Endothelial cell of umbilical vein (primary cell): ENCODE data around the gene SKI. TPM values are rescaled to one million over a fixed set of nuclear protein-coding genes. Genes with fewer than 3 reads are reported as not detected.

Experiments
- BruUV-seq: library from RNA; stranded (reverse); fragments of 400-500 nt; replicated peaks from 2 replicates; lab custom pipeline; 2021; lab: Mats Ljungman, UMichigan
- CTCF ChIA-PET: fragments of 300-600, 350-600 bp; sonication (Branson Sonifier 250); formaldehyde crosslinking; loops from one replicate; lab custom pipeline; 2021; ENCODE audit warnings: antibody characterized with exemption, inconsistent platforms; lab: Charles Lee
- POLR2A ChIA-PET: fragments of 300-600, 350-600 bp; sonication (Branson Sonifier 250); formaldehyde crosslinking; loops from one replicate; lab custom pipeline; 2021; ENCODE audit warnings: antibody characterized with exemption, inconsistent platforms; lab: Charles Lee
- DNase-seq: peaks from one replicate; pipeline ENCODE4 v3.0.0-alpha.2; 2011; ENCODE audit warnings: low read depth, low spot score
- FAIRE-seq: peaks from 2 replicates; lab custom pipeline; 2011; peaks lifted over from hg19 to GRCh38; lab: Jason Lieb, UNC
- H2AFZ ChIP-seq: 2 replicates; pipeline ENCODE4 v1.6.0; 2012; ENCODE audit warnings: low read depth, low read length, control low read depth, inconsistent platforms
- H3K27ac ChIP-seq: 2 replicates; pipeline ENCODE4 v1.5.1; 2011; ENCODE audit warnings: low read depth, mild to moderate bottlenecking, control low read depth, low read length, moderate library complexity; ENCODE audit not compliant: insufficient read depth
- H3K27me3 ChIP-seq, 2 experiments: 2 replicates each; pipeline versions ENCODE4 v1.6.0 to v1.6.1; 2011; ENCODE audit warnings: low read length in 2 of 2, mixed read lengths in 1 of 2; ENCODE audit not compliant: control insufficient read depth in 2 of 2, insufficient read depth in 2 of 2
- H3K36me3 ChIP-seq, 2 experiments: 2 replicates in 1 of 2; 3 replicates in 1 of 2; pipeline ENCODE4 v1.5.1; 2011; ENCODE audit warnings: low read length in 2 of 2, mild to moderate bottlenecking in 1 of 2, moderate library complexity in 1 of 2; ENCODE audit not compliant: control insufficient read depth in 2 of 2, insufficient read depth in 2 of 2; ENCODE audit errors: extremely low read depth in 1 of 2
- H3K4me1 ChIP-seq: 3 replicates; pipeline ENCODE4 v1.5.1; 2011; ENCODE audit warnings: mild to moderate bottlenecking, low read length; ENCODE audit not compliant: control insufficient read depth, insufficient read depth; ENCODE audit errors: extremely low read depth
- H3K4me2 ChIP-seq: 2 replicates; pipeline ENCODE4 v1.6.1; 2011; ENCODE audit warnings: low read length, control low read depth, mixed read lengths; ENCODE audit not compliant: insufficient read depth
- H3K4me3 ChIP-seq, 3 experiments: fragments of 200-600 bp in 1 of 3; sonication (generic), shearing (Covaris generic) in 1 of 3; replicated peaks in 1 of 3; 2 replicates each; pipeline ENCODE4 v1.5.1; 2011 to 2016; ENCODE audit warnings: control low read depth in 3 of 3, low read length in 3 of 3, mild to moderate bottlenecking in 2 of 3, inconsistent platforms in 1 of 3, low read depth in 1 of 3, moderate library complexity in 1 of 3; ENCODE audit not compliant: insufficient read depth in 1 of 3
- H3K79me2 ChIP-seq: 2 replicates; pipeline ENCODE4 v1.6.0; 2012; ENCODE audit warnings: low read length, inconsistent platforms; ENCODE audit not compliant: control insufficient read depth, insufficient read depth
- H3K9ac ChIP-seq: replicated peaks from 2 replicates; pipeline ENCODE3; 2011; ENCODE audit warnings: low read length, control low read depth; ENCODE audit not compliant: insufficient read depth; ENCODE audit errors: extremely low read depth
- H3K9me1 ChIP-seq: replicated peaks from 3 replicates; pipeline ENCODE4 v1.6.0; 2011; ENCODE audit warnings: mild to moderate bottlenecking, low read length; ENCODE audit not compliant: control insufficient read depth, insufficient read depth; ENCODE audit errors: extremely low read depth
- H3K9me3 ChIP-seq: replicated peaks from 2 replicates; pipeline ENCODE4 v1.5.1; 2012; ENCODE audit warnings: low read length, inconsistent platforms; ENCODE audit not compliant: control insufficient read depth, insufficient read depth
- H4K20me1 ChIP-seq: replicated peaks from 2 replicates; pipeline ENCODE3; 2011; ENCODE audit warnings: mild to moderate bottlenecking, low read length; ENCODE audit not compliant: control insufficient read depth, insufficient read depth; ENCODE audit errors: extremely low read depth
- CTCF ChIP-seq, 2 donors: IDR thresholded peaks; 1 replicate in 1 of 2; 2 replicates in 1 of 2; pipeline ENCODE4 v1.5.1; 2011; ENCODE audit warnings: low read length in 2 of 2, mild to moderate bottlenecking in 2 of 2, moderate library complexity in 2 of 2, control low read depth in 1 of 2, inconsistent platforms in 1 of 2, low read depth in 1 of 2; ENCODE audit not compliant: insufficient read depth in 1 of 2; ENCODE audit errors: extremely low read depth in 1 of 2
- JUN ChIP-seq: IDR thresholded peaks from 2 replicates; pipeline ENCODE4 v1.6.1; 2011; ENCODE audit warnings: borderline replicate concordance, low read depth; ENCODE audit not compliant: insufficient read length, insufficient read depth
- MAX ChIP-seq: IDR thresholded peaks from 2 replicates; pipeline ENCODE4 v1.6.1; 2011; ENCODE audit not compliant: insufficient read depth, insufficient read length
- MYC ChIP-seq: IDR thresholded peaks from one replicate; pipeline ENCODE4 v1.6.1; 2011; ENCODE audit warnings: mild to moderate bottlenecking, low read depth, low read length
- POLR2AphosphoS5 ChIP-seq: IDR thresholded peaks from 2 replicates; pipeline ENCODE4 v1.6.1; 2012; ENCODE audit warnings: low read depth, mild to moderate bottlenecking, control low read depth, low read length, moderate library complexity; ENCODE audit not compliant: insufficient read depth
- dilution Hi-C: fragments of 300-500 bp; cut with MboI; formaldehyde crosslinking; loops from one replicate; pipeline ENCODE4 v1.15.0; 2019; ENCODE audit warnings: low sequenced_read_pairs; ENCODE audit not compliant: extremely low pct_ligation_motif_present
- intact Hi-C: fragments of 100-400 bp; cut with micrococcal nuclease; formaldehyde crosslinking; loops from one replicate; pipeline ENCODE4 v1.10.0; 2022
- polyA plus RNA-seq, 4 experiments: library from polyadenylated mRNA; depleted of rRNA in 3 of 4; stranded (reverse) in 3 of 4; unstranded in 1 of 4; fragments of >200 nt; gene quantifications; 2 replicates each; pipeline versions ENCODE4 v1.2.1 to v1.2.3, GENCODE V29; 2011 to 2012; ENCODE audit warnings: missing spikeins in 1 of 4
- total RNA-seq: library from RNA; stranded (reverse); gene quantifications from 2 replicates; pipeline ENCODE4 v1.2.3, GENCODE V29; 2021

Gene SKI
- total and polyA plus RNA-seq, 2 donors (not counting 3 experiments of a cell fraction or from before 2014, with no cell fraction given): 11.6 to 80.3 TPM

- Histone ChIP-seq H3K4me2 (no peak overlapping the region), H3K9me1 (no peaks in the 10 kb centered on the region), H3K9me3 (no peaks in the 10 kb centered on the region), H3K4me1 (no peaks in the 10 kb centered on the region), H3K4me3 (no peak overlapping the region), H3K9ac (no peak overlapping the region), H3K79me2 (no peaks in the 10 kb centered on the region), H3K27ac (no peak overlapping the region), H2AFZ (no peak overlapping the region), H3K36me3 (no peaks in the 10 kb centered on the region), H3K27me3 (no peaks in the 10 kb centered on the region), H4K20me1 (no peaks in the 10 kb centered on the region)
- no TSS peak for BruUV-seq
- dilution Hi-C loops (no loop called here), intact Hi-C loops (no loop called here)
- DNase-seq: no peak
- ChIA-PET CTCF (interaction anchor here (0.9 kb wide), 1 partner anchor 24 kb away, joined by 4 read pairs; no protein-coding TSS in a partner anchor), POLR2A (no interaction called here)
- FAIRE-seq: no peak
- TF ChIP-seq MYC (no peak), CTCF (IDR thresholded peaks at IDR 0.05; ENCODE audit: extremely low read depth in 1 of 2, insufficient read depth in 1 of 2, low read depth in 1 of 2, low read length in 2 of 2) (no peak), POLR2AphosphoS5 (no peak), MAX (no peak), JUN (no peak)
These were observed 130.0 kb downstream of the SKI start for GRCh38 chr1:2358072-2358471.
